ENCODE results near the gene CORIN.

Gene CORIN

GRCh38 chr4:47747211-47747610, 90.7 kb downstream of the CORIN start:
- DNase-seq (no peak), ATAC-seq (ENCODE audit: insufficient read depth, low read depth) (no peak)
- Histone ChIP-seq H3K9ac (ENCODE audit: low read depth, low read length) (no peak overlapping the region), H3K4me2 (ENCODE audit: insufficient read depth, low read length) (no peak overlapping the region), H3K36me3 (ENCODE audit: insufficient read depth, low read length) (no peaks in the 10 kb centered on the region), H2AFZ (ENCODE audit: low read depth, low read length) (no peak overlapping the region), H3K27me3 (ENCODE audit: insufficient read depth, low read length, poor library complexity) (peaks cover 3% of the 10 kb centered on the region), H3K4me1 (ENCODE audit: insufficient read depth, low read length) (no peaks in the 10 kb centered on the region), H4K20me1 (ENCODE audit: insufficient read depth, low read length) (no peaks in the 10 kb centered on the region), H3K4me3 (ENCODE audit: low read depth in 1 of 2, low read length in 2 of 2) (no peak overlapping the region), H3K9me3 (ENCODE audit: insufficient read depth, low read length, severe bottlenecking) (no peaks in the 10 kb centered on the region), H3K27ac (ENCODE audit: low read length) (no peak overlapping the region), H3K79me2 (ENCODE audit: insufficient read depth, low read length) (no peaks in the 10 kb centered on the region)
- no peak for TF ChIP-seq EZH2 (IDR thresholded peaks at IDR 0.05; ENCODE audit: borderline replicate concordance, low read depth, low read length, severe bottlenecking)
- no peak for TF ChIP-seq CTCF (IDR thresholded peaks at IDR 0.05; ENCODE audit: borderline replicate concordance, extremely low read depth, low read length, poor library complexity, severe bottlenecking)

- Histone ChIP-seq H3K4me2 (ENCODE audit: insufficient read depth, low read length) (no peak overlapping the region), H4K20me1 (ENCODE audit: insufficient read depth, low read length) (no peaks in the 10 kb centered on the region), H3K27me3 (ENCODE audit: insufficient read depth, low read length, poor library complexity) (peaks cover 3% of the 10 kb centered on the region), H3K4me3 (ENCODE audit: low read depth in 1 of 2, low read length in 2 of 2) (no peak overlapping the region), H3K36me3 (ENCODE audit: insufficient read depth, low read length) (no peaks in the 10 kb centered on the region), H3K9me3 (ENCODE audit: insufficient read depth, low read length, severe bottlenecking) (no peaks in the 10 kb centered on the region), H3K9ac (ENCODE audit: low read depth, low read length) (no peak overlapping the region), H2AFZ (ENCODE audit: low read depth, low read length) (no peak overlapping the region), H3K79me2 (ENCODE audit: insufficient read depth, low read length) (no peaks in the 10 kb centered on the region), H3K4me1 (ENCODE audit: insufficient read depth, low read length) (no peaks in the 10 kb centered on the region), H3K27ac (ENCODE audit: low read length) (no peak overlapping the region)
- no peak for ATAC-seq (ENCODE audit: insufficient read depth, low read depth)
- no peak for DNase-seq
- TF ChIP-seq CTCF (IDR thresholded peaks at IDR 0.05; ENCODE audit: borderline replicate concordance, extremely low read depth, low read length, poor library complexity, severe bottlenecking) = no peak
- TF ChIP-seq EZH2 (IDR thresholded peaks at IDR 0.05; ENCODE audit: borderline replicate concordance, low read depth, low read length, severe bottlenecking) = no peak
Measured at GRCh38 chr4:47746122-47746521, 91.7 kb downstream of the CORIN start.

- H3K4me1 ChIP-seq (ENCODE audit: insufficient read depth, low read length) = no peaks in the 10 kb centered on the region
- H3K4me3 ChIP-seq (ENCODE audit: low read depth in 1 of 2, low read length in 2 of 2) = no peak overlapping the region
- no peaks in the 10 kb centered on the region for H4K20me1 ChIP-seq (ENCODE audit: insufficient read depth, low read length)
- DNase-seq = no peak
- no peak overlapping the region for H3K4me2 ChIP-seq (ENCODE audit: insufficient read depth, low read length)
- no peak overlapping the region for H3K27ac ChIP-seq (ENCODE audit: low read length)
- H3K36me3 ChIP-seq (ENCODE audit: insufficient read depth, low read length) = no peaks in the 10 kb centered on the region
- TF ChIP-seq EZH2 (IDR thresholded peaks at IDR 0.05; ENCODE audit: borderline replicate concordance, low read depth, low read length, severe bottlenecking) = no peak
- TF ChIP-seq CTCF (IDR thresholded peaks at IDR 0.05; ENCODE audit: borderline replicate concordance, extremely low read depth, low read length, poor library complexity, severe bottlenecking) = no peak
- no peak for ATAC-seq (ENCODE audit: insufficient read depth, low read depth)
- H3K79me2 ChIP-seq (ENCODE audit: insufficient read depth, low read length) = no peaks in the 10 kb centered on the region
- H3K9ac ChIP-seq (ENCODE audit: low read depth, low read length) = no peak overlapping the region
- H3K27me3 ChIP-seq (ENCODE audit: insufficient read depth, low read length, poor library complexity) = peaks cover 1% of the 10 kb centered on the region
- no peaks in the 10 kb centered on the region for H3K9me3 ChIP-seq (ENCODE audit: insufficient read depth, low read length, severe bottlenecking)
- no peak overlapping the region for H2AFZ ChIP-seq (ENCODE audit: low read depth, low read length)
Measured at GRCh38 chr4:47744843-47745382, 93.0 kb downstream of the CORIN start.

GRCh38 chr4:47744253-47744652, 93.6 kb downstream of the CORIN start:
- no peaks in the 10 kb centered on the region for H3K4me1 ChIP-seq (ENCODE audit: insufficient read depth, low read length)
- DNase-seq = no peak
- H2AFZ ChIP-seq (ENCODE audit: low read depth, low read length) = no peak overlapping the region
- no peaks in the 10 kb centered on the region for H4K20me1 ChIP-seq (ENCODE audit: insufficient read depth, low read length)
- ATAC-seq (ENCODE audit: insufficient read depth, low read depth) = no peak
- no peak overlapping the region for H3K4me2 ChIP-seq (ENCODE audit: insufficient read depth, low read length)
- TF ChIP-seq EZH2 (IDR thresholded peaks at IDR 0.05; ENCODE audit: borderline replicate concordance, low read depth, low read length, severe bottlenecking) = no peak
- no peak for TF ChIP-seq CTCF (IDR thresholded peaks at IDR 0.05; ENCODE audit: borderline replicate concordance, extremely low read depth, low read length, poor library complexity, severe bottlenecking)
- H3K27me3 ChIP-seq (ENCODE audit: insufficient read depth, low read length, poor library complexity) = no peaks in the 10 kb centered on the region
- H3K9me3 ChIP-seq (ENCODE audit: insufficient read depth, low read length, severe bottlenecking) = no peaks in the 10 kb centered on the region
- no peaks in the 10 kb centered on the region for H3K36me3 ChIP-seq (ENCODE audit: insufficient read depth, low read length)
- no peak overlapping the region for H3K4me3 ChIP-seq (ENCODE audit: low read depth in 1 of 2, low read length in 2 of 2)
- H3K9ac ChIP-seq (ENCODE audit: low read depth, low read length) = no peak overlapping the region
- H3K79me2 ChIP-seq (ENCODE audit: insufficient read depth, low read length) = no peaks in the 10 kb centered on the region
- no peak overlapping the region for H3K27ac ChIP-seq (ENCODE audit: low read length)

Data from DND-41 (cell line).